Fibroblast of skin of back (primary cell): Measurements from ENCODE around the gene SLC25A25. TPM values are rescaled to one million over a fixed set of nuclear protein-coding genes. Genes with fewer than 3 reads are reported as not detected.
"Not testable (repeated sequence)": the region's sequence is repeated elsewhere in the genome, so short reads cannot be mapped to it uniquely, and the experiment has no call there.

Experiments
- DNase-seq: peaks from one replicate; pipeline ENCODE4 v3.0.0-alpha.2; 2013
- polyA plus RNA-seq, 2 experiments: library from polyadenylated mRNA; unstranded; fragments of 120-200 nt; gene quantifications; one replicate each; pipeline ENCODE4 v1.2.1, GENCODE V29; 2013; ENCODE audit not compliant: insufficient read length in 2 of 2

The SLC25A25 gene
- 17.3 TPM for polyA plus RNA-seq (2013, experiment 1 of 2; ENCODE audit: insufficient read length)
- 16.5 TPM for polyA plus RNA-seq (2013, experiment 2 of 2; ENCODE audit: insufficient read length)

DNA sequence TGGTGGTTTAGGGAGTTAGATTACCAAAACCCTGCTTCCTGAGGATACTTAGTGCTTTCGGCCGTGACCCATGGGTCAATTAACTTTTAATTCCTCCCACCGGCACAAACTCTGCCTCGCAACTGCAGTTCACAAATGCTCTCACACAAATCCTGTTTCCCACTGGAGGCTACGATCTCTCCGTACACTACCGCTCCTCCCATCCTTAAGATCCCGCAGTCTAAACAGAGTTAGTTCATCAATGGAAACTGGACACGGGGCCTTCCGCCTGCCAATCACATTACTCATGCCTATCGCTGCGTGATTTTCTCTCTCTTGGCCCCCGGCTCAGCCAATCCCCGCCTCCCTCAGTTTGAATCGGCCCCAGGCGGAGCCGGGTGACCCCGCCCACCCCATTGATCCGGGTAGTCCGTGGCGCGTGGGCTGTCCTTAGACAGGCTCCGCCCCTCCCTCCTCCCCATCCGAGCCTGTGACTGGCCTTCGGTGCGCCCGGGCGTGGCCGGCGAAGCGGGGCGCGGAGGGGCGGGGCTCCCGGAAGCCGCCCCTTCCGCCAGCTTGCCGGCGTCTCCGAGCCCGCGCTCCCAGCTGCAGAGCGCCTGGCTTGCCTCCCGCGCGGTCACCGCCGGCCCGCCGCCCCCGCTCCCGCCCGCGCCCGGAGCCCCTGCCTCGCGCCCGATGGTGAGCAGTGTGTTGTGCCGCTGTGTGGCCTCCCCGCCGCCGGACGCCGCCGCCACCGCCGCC is at the start of gene SLC25A25:
Gene SLC25A25, plus strand, starts transcription at position 588 of the 741 bp plus-strand sequence. Its CDS starts 88 bp downstream, at position 676.
- DNase-seq = peak; percentile 99

DNA sequence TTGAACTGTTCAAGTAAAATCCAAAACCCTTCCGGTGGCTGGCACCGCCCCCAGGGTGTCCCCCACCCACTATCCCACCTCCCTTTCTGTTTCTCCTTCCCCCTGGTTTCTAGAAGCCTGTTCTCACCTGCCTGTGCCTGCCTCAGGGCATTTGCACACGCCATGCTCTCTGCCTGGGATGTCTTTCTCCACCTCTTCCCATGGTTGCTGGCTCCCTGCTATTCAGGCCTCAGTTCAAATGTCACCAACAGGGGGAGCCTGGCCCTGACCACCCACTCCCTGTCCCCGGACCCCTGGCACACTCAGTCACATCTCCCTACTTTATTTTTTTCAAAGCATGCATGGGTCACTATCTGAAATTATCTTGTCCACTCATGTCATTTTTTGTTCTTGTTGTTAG is 47.3 kb upstream of the SLC25A25 start:
- no peak for DNase-seq

DNA sequence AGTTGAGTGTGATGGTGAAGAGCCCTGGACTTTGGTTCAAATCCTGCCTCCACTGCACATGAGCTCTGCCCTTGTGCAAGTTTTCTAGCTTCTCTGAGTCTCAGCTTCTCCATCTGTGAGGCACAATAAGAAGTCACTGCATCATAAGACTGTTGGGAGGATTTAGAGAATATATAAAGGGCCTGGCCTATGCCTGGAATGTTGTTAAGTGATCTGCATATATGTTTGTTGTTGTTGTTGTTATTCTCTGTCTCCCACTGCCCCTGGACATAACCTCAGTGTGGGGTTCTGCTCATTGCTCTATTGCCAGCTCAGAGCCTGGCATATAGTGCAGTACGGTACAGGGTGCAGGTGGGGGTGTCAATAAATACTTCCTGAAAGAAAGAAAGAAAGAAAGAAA is 46.9 kb upstream of the SLC25A25 start:
- no peak for DNase-seq

GRCh38 chr9:128022886-128023285 is 45.1 kb upstream of the SLC25A25 start:
- no peak for DNase-seq

- DNase-seq = not testable (repeated sequence)
Observed at GRCh38 chr9:128023671-128024070, 44.4 kb upstream of the SLC25A25 start.

- no peak for DNase-seq
Observed at GRCh38 chr9:128024761-128025308, 43.2 kb upstream of the SLC25A25 start.

GRCh38 chr9:128025736-128026135 is 42.3 kb upstream of the SLC25A25 start:
- DNase-seq = no peak

DNA sequence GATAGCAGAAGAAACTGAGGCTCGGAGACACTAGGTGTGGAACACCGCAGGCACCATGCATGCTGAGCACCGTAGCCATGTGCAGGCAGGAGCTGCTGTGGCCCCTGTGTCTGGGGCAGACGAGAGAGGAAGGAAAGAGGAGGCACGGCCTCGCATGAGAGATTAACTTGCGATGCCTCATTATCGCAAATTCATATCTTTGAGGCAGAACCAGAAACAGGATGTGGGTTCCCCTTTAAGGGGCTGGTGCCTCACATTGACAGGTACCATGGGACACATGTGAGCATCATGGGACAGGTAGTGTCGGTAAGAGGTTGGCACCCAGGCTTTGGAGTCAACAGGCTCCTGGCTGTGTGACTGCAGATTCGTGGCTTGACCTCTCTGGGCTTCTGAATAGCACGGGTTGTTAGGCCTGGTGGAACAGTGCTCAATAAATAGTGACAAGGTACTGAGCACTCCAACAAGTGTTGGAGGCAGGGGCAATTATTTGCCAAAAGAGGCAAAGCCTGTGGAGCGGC is 41.7 kb upstream of the SLC25A25 start:
- DNase-seq = no peak

DNA sequence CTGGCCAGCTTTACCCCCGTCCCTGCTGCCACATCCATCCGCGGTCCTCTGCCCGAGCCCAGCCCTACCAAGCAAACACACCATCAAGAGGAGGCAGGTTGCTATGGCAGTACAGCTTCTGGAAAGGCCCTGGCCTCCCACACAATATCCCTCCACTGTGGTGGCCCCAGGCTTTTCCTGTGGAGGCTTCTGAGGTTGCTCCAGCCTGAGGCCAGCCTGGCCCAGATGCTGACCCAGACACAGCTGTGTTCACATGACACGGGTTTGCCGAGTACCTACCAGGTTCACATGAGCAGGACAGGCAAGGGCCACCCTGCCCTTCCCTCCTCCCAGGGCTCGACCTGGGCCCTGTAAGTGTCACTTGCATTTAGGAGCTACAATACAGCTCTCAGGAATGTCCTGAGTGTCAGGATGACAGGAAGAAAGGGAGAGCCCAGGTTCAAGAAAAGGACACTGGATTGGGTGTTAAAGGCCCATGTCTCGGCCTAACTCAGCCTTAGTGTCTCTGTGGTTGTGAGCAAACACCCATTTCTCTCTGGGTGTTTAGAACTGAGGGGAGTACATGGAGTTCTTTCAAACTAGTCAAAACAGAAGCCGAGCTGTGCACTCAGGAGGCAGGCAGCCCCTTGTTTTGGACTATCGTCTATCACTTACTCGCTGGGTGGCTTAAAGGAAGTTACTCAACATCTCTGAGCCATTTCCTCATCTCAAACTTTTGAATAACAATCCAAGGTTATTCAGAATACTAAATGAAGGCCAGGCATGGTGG is 41.1 kb upstream of the SLC25A25 start:
- no peak for DNase-seq

GRCh38 chr9:128027705-128028104 is 40.3 kb upstream of the SLC25A25 start:
- DNase-seq = no peak

- DNase-seq = no peak
Observed at GRCh38 chr9:128033609-128034008, 34.4 kb upstream of the SLC25A25 start.

GRCh38 chr9:128034821-128035652 is 33.0 kb upstream of the SLC25A25 start:
- DNase-seq = peak; percentile 72

GRCh38 chr9:128036522-128036921 is 31.5 kb upstream of the SLC25A25 start:
- DNase-seq = not testable (repeated sequence)

GRCh38 chr9:128040783-128041182 is 27.2 kb upstream of the SLC25A25 start:
- not testable (repeated sequence) for DNase-seq

- no peak for DNase-seq
Observed at GRCh38 chr9:128042043-128042442, 26.0 kb upstream of the SLC25A25 start.

DNA sequence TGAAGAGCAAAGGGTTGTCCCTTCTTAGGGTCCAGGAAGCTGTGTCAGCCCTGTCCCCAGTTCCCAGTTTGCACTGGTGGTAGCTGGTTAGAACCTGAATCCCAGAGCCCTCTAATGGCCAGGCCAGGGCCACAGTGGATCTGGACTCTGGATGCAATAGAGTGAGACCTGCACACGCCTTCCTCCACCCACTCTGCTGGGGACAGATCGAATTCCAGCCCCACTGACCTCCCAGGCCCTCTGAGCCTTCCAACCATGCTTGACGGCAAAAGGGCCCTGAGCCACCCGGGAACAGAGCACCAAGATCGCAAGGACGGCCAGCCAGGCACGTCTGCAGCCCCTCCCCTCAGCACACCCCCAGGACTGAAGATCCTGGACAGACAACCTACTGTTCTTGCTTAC is 24.6 kb upstream of the SLC25A25 start:
- no peak for DNase-seq

DNA sequence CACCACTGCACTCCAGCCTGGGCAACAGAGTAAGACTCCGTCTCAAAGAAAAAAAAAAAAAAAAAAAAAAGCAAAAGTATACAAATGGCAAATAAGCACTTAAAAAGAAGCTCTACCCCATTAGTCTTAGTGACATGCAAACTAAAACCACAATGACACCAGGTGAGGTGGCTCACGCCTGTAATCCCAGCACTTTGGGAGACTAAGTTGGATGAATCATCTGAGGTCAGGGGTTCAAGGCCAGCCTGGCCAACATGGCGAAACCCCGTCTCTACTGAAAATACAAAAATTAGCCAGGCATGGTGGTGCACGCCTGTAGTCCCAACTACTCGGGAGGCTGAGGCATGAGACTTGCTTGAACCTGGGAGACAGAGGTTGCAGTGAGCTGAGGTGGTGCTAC is 22.6 kb upstream of the SLC25A25 start:
- not testable (repeated sequence) for DNase-seq

GRCh38 chr9:128045831-128046230 is 22.2 kb upstream of the SLC25A25 start:
- peak; percentile 30 for DNase-seq

DNA sequence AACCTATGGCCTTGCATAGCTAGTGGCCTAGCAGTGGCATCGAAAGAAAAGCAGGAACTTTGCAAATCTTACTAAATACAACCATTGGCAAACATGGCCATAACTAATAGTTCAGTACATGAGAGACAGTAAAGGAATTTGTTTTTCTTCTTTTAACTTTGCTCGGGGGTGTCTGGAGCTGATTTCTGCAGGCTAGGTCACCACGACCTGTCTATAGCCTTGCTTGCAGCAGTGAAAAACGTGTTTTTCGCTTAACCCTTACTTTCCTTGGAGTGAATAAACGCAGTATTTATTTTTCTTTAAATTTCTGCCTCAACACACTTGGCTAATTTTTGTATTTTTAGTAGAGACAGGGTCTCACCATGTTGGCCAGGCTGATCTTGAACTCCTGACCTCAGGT is 20.8 kb upstream of the SLC25A25 start:
- DNase-seq = no peak

- DNase-seq = no peak
Observed at GRCh38 chr9:128048663-128049062, 19.4 kb upstream of the SLC25A25 start.

DNA sequence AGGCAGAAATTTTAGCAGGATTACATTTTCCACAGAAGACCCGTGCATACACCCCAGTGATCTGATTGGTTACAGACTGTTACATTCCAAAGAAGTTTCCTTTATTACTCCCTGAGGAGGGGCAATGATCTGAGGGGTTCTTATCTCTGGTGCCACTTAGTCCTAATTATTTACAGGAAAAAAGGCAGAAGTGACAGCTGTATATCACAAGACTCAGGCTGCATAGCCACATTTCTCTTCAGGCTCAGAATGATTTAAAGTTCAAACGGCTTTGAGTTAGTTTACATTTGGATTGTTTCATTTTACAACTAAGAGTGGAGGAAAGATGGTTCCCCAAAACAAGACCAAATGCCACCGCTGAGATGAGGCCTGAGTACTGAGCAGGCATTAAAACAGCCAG is 18.2 kb upstream of the SLC25A25 start:
- no peak for DNase-seq
